GM23338 (cell line): ENCODE measurements around the gene PLEKHN1. TPM values are rescaled to one million over a fixed set of nuclear protein-coding genes. Genes with fewer than 3 reads are reported as not detected.

Experiments used
- ATAC-seq: fragments of 200-7000 bp; cut with Tn5 transposase; 3 replicates; pipeline ENCODE4 v1.9.1; 2020
- DNase-seq: peaks from one replicate; pipeline ENCODE4 v3.0.0-alpha.2; 2015; ENCODE audit warnings: low spot score
- H2AFZ ChIP-seq: fragments of 200-600 bp; sonication (generic); 2 replicates; pipeline ENCODE4 v1.8.0; 2016; ENCODE audit warnings: antibody characterized with exemption, mild to moderate bottlenecking, moderate library complexity
- H3F3A ChIP-seq: fragments of 200-600 bp; sonication (generic); replicated peaks from 2 replicates; pipeline ENCODE4 v1.8.0; 2017; ENCODE audit warnings: antibody characterized with exemption, mixed run types, low read depth
- H3K27ac ChIP-seq: fragments of 200-600 bp; sonication (generic); 2 replicates; pipeline ENCODE4 v1.6.1; 2016; ENCODE audit warnings: low read depth
- H3K27me3 ChIP-seq: fragments of 200-600 bp; sonication (generic); 2 replicates; pipeline ENCODE4 v1.8.0; 2016; ENCODE audit warnings: mild to moderate bottlenecking, mixed run types, moderate library complexity; ENCODE audit not compliant: insufficient read depth
- H3K36me3 ChIP-seq: fragments of 200-600 bp; sonication (generic); 2 replicates; pipeline ENCODE4 v1.8.0; 2016; ENCODE audit warnings: mild to moderate bottlenecking; ENCODE audit not compliant: insufficient read depth
- H3K4me1 ChIP-seq: fragments of 200-600 bp; sonication (generic); 2 replicates; pipeline ENCODE4 v1.8.0; 2016; ENCODE audit warnings: mild to moderate bottlenecking, moderate library complexity; ENCODE audit not compliant: insufficient read depth
- H3K4me2 ChIP-seq: fragments of 200-600 bp; sonication (generic); 2 replicates; pipeline ENCODE4 v1.7.1; 2017; ENCODE audit warnings: mixed run types
- H3K4me3 ChIP-seq: fragments of 200-600 bp; sonication (generic); 2 replicates; pipeline ENCODE4 v1.6.1; 2016; ENCODE audit warnings: mixed run types
- H3K79me2 ChIP-seq: fragments of 200-600 bp; sonication (generic); replicated peaks from 2 replicates; pipeline ENCODE4 v1.8.0; 2017; ENCODE audit warnings: mild to moderate bottlenecking; ENCODE audit not compliant: insufficient read depth
- H3K9me2 ChIP-seq: fragments of 200-600 bp; sonication (generic); 2 replicates; pipeline ENCODE4 v1.8.0; 2017; ENCODE audit not compliant: insufficient read depth
- H4K20me1 ChIP-seq: fragments of 200-600 bp; sonication (generic); replicated peaks from 2 replicates; pipeline ENCODE4 v1.8.0; 2017; ENCODE audit warnings: mild to moderate bottlenecking; ENCODE audit not compliant: insufficient read depth
- H3K27ac Mint-ChIP-seq: 2 replicates; pipeline ENCODE4 v1.8.0; 2020; ENCODE audit warnings: inconsistent platforms, mild to moderate bottlenecking, moderate library complexity, mixed read lengths
- H3K27me3 Mint-ChIP-seq: 3 replicates; pipeline ENCODE4 v1.8.0; 2022; ENCODE audit warnings: low read depth, mild to moderate bottlenecking, moderate library complexity, mixed read lengths, inconsistent platforms; ENCODE audit not compliant: insufficient read depth, poor library complexity
- H3K36me3 Mint-ChIP-seq: 3 replicates; pipeline ENCODE4 v1.8.0; 2021; ENCODE audit warnings: low read depth, mild to moderate bottlenecking, inconsistent platforms, moderate library complexity, mixed read lengths
- H3K4me1 Mint-ChIP-seq: 3 replicates; pipeline ENCODE4 v1.8.0; 2020; ENCODE audit warnings: mild to moderate bottlenecking, inconsistent platforms, mixed read lengths
- H3K4me3 Mint-ChIP-seq: 3 replicates; pipeline ENCODE4 v1.8.0; 2021; ENCODE audit warnings: moderate library complexity, mild to moderate bottlenecking, inconsistent platforms, mixed read lengths
- H3K9me3 Mint-ChIP-seq: 3 replicates; pipeline ENCODE4 v1.8.0; 2020; ENCODE audit warnings: moderate library complexity, mild to moderate bottlenecking, inconsistent platforms, mixed read lengths
- CREB1 ChIP-seq: fragments of 250-450 bp; sonication (Bioruptor Pico); IDR thresholded peaks from 2 replicates; pipeline ENCODE4 v1.5.0; 2020; ENCODE audit warnings: low read depth, mild to moderate bottlenecking, moderate library complexity
- CTCF ChIP-seq, 2 experiments: fragments of 200-600 bp in 1 of 2; sonication (generic) in 1 of 2; conservative IDR thresholded peaks; 2 replicates each; pipeline versions ENCODE4 v1.5.1 to v1.6.1; 2016 to 2017; ENCODE audit warnings: antibody characterized with exemption in 2 of 2, low read depth in 2 of 2, mild to moderate bottlenecking in 2 of 2, moderate library complexity in 1 of 2
- ETS1 ChIP-seq: IDR thresholded peaks from 2 replicates; pipeline ENCODE4 v1.6.1; 2016; ENCODE audit warnings: antibody characterized with exemption
- EZH2 ChIP-seq: fragments of 200-600 bp; sonication (generic); IDR thresholded peaks from one replicate; pipeline ENCODE4 v1.8.0; 2017; ENCODE audit warnings: antibody characterized with exemption, mild to moderate bottlenecking, low read depth; ENCODE audit not compliant: unreplicated experiment
- EZH2phosphoT487 ChIP-seq: fragments of 200-600 bp; sonication (generic); IDR thresholded peaks from one replicate; pipeline ENCODE4 v1.8.1; 2018; ENCODE audit warnings: antibody characterized with exemption; ENCODE audit not compliant: unreplicated experiment
- JUNB ChIP-seq: IDR thresholded peaks from one replicate; pipeline ENCODE4 v1.6.1; 2016; ENCODE audit warnings: antibody characterized with exemption; ENCODE audit not compliant: unreplicated experiment
- NANOG ChIP-seq: IDR thresholded peaks from 2 replicates; pipeline ENCODE4 v1.6.1; 2016; ENCODE audit warnings: antibody characterized with exemption, borderline replicate concordance
- POLR2AphosphoS5 ChIP-seq: IDR thresholded peaks from 2 replicates; pipeline ENCODE4 v1.6.1; 2016; ENCODE audit warnings: antibody characterized with exemption, low read depth
- STAT1 ChIP-seq: IDR thresholded peaks from one replicate; pipeline ENCODE4 v1.6.1; 2016; ENCODE audit warnings: antibody characterized with exemption; ENCODE audit not compliant: unreplicated experiment
- ZNF114 ChIP-seq: fragments of 250-450 bp; sonication (Bioruptor Pico); IDR thresholded peaks from 2 replicates; pipeline ENCODE4 v1.5.0; 2020; ENCODE audit warnings: mild to moderate bottlenecking, moderate library complexity
- ZNF331 ChIP-seq: fragments of 250-450 bp; sonication (Bioruptor Pico); IDR thresholded peaks from 2 replicates; pipeline ENCODE4 v1.5.0; 2020; ENCODE audit warnings: low read depth, mild to moderate bottlenecking, moderate library complexity
- polyA plus RNA-seq: library from polyadenylated mRNA; unstranded; fragments of >200 nt; fragmentation: Nextera tagmentation; extraction: Ambion mirVana; gene quantifications from 2 replicates; pipeline ENCODE4 v1.2.1, GENCODE V29; 2016
- total RNA-seq: library from RNA; depleted of rRNA; stranded (reverse); fragments of >200 nt; shearing (Covaris generic); gene quantifications from 2 replicates; pipeline ENCODE4 v1.2.3, GENCODE V29; 2014
- TF ChIP-seq, protein P1 (sequence below): fragments of 250-450 bp; sonication (Bioruptor Pico); IDR thresholded peaks from 2 replicates; pipeline ENCODE4 v1.5.0; 2020; ENCODE audit warnings: mild to moderate bottlenecking, moderate library complexity
- TF ChIP-seq, protein P2 (sequence below): IDR thresholded peaks from one replicate; pipeline ENCODE4 v1.6.1; 2018; ENCODE audit warnings: antibody characterized with exemption; ENCODE audit not compliant: unreplicated experiment

Gene PLEKHN1
- total and polyA plus RNA-seq, 2 experiments from 2014 or later: 1.4 to 3.3 TPM

- TF ChIP-seq ZNF331 (CRISPR knock-in tag) (no peak), ETS1 (no peak), CTCF (conservative IDR thresholded peaks at IDR 0.05; ENCODE audit: low read depth in 2 of 2) (no peak), NANOG (no peak), POLR2AphosphoS5 (no peak), EZH2 (no peak), CREB1 (CRISPR knock-in tag) (no peak), STAT1 (no peak), EZH2phosphoT487 (no peak), JUNB (no peak), ZNF114 (CRISPR knock-in tag) (no peak)
- TF ChIP-seq, protein P1, sequence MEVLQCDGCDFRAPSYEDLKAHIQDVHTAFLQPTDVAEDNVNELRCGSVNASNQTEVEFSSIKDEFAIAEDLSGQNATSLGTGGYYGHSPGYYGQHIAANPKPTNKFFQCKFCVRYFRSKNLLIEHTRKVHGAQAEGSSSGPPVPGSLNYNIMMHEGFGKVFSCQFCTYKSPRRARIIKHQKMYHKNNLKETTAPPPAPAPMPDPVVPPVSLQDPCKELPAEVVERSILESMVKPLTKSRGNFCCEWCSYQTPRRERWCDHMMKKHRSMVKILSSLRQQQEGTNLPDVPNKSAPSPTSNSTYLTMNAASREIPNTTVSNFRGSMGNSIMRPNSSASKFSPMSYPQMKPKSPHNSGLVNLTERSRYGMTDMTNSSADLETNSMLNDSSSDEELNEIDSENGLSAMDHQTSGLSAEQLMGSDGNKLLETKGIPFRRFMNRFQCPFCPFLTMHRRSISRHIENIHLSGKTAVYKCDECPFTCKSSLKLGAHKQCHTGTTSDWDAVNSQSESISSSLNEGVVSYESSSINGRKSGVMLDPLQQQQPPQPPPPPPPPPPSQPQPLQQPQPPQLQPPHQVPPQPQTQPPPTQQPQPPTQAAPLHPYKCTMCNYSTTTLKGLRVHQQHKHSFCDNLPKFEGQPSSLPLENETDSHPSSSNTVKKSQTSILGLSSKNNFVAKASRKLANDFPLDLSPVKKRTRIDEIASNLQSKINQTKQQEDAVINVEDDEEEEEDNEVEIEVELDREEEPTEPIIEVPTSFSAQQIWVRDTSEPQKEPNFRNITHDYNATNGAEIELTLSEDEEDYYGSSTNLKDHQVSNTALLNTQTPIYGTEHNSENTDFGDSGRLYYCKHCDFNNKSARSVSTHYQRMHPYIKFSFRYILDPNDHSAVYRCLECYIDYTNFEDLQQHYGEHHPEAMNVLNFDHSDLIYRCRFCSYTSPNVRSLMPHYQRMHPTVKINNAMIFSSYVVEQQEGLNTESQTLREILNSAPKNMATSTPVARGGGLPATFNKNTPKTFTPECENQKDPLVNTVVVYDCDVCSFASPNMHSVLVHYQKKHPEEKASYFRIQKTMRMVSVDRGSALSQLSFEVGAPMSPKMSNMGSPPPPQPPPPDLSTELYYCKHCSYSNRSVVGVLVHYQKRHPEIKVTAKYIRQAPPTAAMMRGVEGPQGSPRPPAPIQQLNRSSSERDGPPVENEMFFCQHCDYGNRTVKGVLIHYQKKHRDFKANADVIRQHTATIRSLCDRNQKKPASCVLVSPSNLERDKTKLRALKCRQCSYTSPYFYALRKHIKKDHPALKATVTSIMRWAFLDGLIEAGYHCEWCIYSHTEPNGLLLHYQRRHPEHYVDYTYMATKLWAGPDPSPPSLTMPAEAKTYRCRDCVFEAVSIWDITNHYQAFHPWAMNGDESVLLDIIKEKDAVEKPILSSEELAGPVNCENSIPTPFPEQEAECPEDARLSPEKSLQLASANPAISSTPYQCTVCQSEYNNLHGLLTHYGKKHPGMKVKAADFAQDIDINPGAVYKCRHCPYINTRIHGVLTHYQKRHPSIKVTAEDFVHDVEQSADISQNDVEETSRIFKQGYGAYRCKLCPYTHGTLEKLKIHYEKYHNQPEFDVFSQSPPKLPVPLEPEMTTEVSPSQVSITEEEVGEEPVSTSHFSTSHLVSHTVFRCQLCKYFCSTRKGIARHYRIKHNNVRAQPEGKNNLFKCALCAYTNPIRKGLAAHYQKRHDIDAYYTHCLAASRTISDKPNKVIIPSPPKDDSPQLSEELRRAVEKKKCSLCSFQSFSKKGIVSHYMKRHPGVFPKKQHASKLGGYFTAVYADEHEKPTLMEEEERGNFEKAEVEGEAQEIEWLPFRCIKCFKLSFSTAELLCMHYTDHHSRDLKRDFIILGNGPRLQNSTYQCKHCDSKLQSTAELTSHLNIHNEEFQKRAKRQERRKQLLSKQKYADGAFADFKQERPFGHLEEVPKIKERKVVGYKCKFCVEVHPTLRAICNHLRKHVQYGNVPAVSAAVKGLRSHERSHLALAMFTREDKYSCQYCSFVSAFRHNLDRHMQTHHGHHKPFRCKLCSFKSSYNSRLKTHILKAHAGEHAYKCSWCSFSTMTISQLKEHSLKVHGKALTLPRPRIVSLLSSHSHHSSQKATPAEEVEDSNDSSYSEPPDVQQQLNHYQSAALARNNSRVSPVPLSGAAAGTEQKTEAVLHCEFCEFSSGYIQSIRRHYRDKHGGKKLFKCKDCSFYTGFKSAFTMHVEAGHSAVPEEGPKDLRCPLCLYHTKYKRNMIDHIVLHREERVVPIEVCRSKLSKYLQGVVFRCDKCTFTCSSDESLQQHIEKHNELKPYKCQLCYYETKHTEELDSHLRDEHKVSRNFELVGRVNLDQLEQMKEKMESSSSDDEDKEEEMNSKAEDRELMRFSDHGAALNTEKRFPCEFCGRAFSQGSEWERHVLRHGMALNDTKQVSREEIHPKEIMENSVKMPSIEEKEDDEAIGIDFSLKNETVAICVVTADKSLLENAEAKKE (CRISPR knock-in tag): no peak
- TF ChIP-seq, protein P2, sequence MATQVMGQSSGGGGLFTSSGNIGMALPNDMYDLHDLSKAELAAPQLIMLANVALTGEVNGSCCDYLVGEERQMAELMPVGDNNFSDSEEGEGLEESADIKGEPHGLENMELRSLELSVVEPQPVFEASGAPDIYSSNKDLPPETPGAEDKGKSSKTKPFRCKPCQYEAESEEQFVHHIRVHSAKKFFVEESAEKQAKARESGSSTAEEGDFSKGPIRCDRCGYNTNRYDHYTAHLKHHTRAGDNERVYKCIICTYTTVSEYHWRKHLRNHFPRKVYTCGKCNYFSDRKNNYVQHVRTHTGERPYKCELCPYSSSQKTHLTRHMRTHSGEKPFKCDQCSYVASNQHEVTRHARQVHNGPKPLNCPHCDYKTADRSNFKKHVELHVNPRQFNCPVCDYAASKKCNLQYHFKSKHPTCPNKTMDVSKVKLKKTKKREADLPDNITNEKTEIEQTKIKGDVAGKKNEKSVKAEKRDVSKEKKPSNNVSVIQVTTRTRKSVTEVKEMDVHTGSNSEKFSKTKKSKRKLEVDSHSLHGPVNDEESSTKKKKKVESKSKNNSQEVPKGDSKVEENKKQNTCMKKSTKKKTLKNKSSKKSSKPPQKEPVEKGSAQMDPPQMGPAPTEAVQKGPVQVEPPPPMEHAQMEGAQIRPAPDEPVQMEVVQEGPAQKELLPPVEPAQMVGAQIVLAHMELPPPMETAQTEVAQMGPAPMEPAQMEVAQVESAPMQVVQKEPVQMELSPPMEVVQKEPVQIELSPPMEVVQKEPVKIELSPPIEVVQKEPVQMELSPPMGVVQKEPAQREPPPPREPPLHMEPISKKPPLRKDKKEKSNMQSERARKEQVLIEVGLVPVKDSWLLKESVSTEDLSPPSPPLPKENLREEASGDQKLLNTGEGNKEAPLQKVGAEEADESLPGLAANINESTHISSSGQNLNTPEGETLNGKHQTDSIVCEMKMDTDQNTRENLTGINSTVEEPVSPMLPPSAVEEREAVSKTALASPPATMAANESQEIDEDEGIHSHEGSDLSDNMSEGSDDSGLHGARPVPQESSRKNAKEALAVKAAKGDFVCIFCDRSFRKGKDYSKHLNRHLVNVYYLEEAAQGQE: no peak
- H4K20me1 ChIP-seq: no peaks in the 10 kb centered on the region
- no peak overlapping the region for H2AFZ ChIP-seq
- peaks cover 4% of the 10 kb centered on the region for H3K4me1 Mint-ChIP-seq
- DNase-seq: no peak
- no peak overlapping the region for H3K27ac ChIP-seq
- H3K4me2 ChIP-seq: 0 out of 2 replicates have a peak overlapping the region, but pooled peaks have one; percentile 78
- no peaks in the 10 kb centered on the region; the same call in 1 of the 2 replicates for H3K4me1 ChIP-seq
- no peaks in the 10 kb centered on the region for H3K27me3 ChIP-seq
- no peaks in the 10 kb centered on the region for H3K79me2 ChIP-seq
- H3K9me2 ChIP-seq: no peaks in the 10 kb centered on the region
- H3K36me3 Mint-ChIP-seq: peaks cover 5% of the 10 kb centered on the region
- H3K27me3 Mint-ChIP-seq: peaks cover 19% of the 10 kb centered on the region
- H3K9me3 Mint-ChIP-seq: peaks cover 5% of the 10 kb centered on the region
- H3K27ac Mint-ChIP-seq: no peak overlapping the region
- H3K4me3 ChIP-seq: no peak overlapping the region
- no peaks in the 10 kb centered on the region for H3F3A ChIP-seq
- H3K4me3 Mint-ChIP-seq: peak overlapping the region; percentile 12; the same call in 1 of the 3 replicates
- no peak for ATAC-seq
- no peaks in the 10 kb centered on the region for H3K36me3 ChIP-seq
Observed at GRCh38 chr1:975365-975764, 9.1 kb downstream of the PLEKHN1 start.
